H1 (cell line): ENCODE measurements around the gene FGL2. TPM values are rescaled to one million over a fixed set of nuclear protein-coding genes. Genes with fewer than 3 reads are reported as not detected.

Experiments
- CTCF ChIA-PET: fragments of 300-600 bp; sonication (Branson Sonifier 250); formaldehyde crosslinking; loops from one replicate; lab custom pipeline; 2021; ENCODE audit not compliant: partially characterized antibody; lab: Charles Lee
- POLR2A ChIA-PET: fragments of 300-600 bp; sonication (Branson Sonifier 250); formaldehyde crosslinking; loops from one replicate; lab custom pipeline; 2021; ENCODE audit warnings: inconsistent platforms; ENCODE audit not compliant: partially characterized antibody; lab: Charles Lee
- DNase-seq, 2 experiments: peaks; one replicate each; pipeline versions ENCODE4 v3.0.0 to v3.0.0-alpha.2; 2010 to 2022; ENCODE audit warnings: low spot score in 2 of 2, low read depth in 1 of 2, mixed read lengths in 1 of 2
- FAIRE-seq: peaks from 2 replicates; lab custom pipeline; 2011; peaks lifted over from hg19 to GRCh38; lab: Jason Lieb, UNC
- H2AFZ ChIP-seq: 2 replicates; pipeline ENCODE4 v1.8.1; 2012; ENCODE audit warnings: low read length, inconsistent platforms
- H2AK5ac ChIP-seq: 2 replicates; pipeline ENCODE4 v1.6.1; 2013; ENCODE audit warnings: low read depth, low read length
- H2BK120ac ChIP-seq: replicated peaks from 2 replicates; pipeline ENCODE3; 2013; ENCODE audit warnings: low read depth, low read length, inconsistent platforms
- H2BK12ac ChIP-seq: 2 replicates; pipeline ENCODE4 v1.6.1; 2013; ENCODE audit warnings: low read depth, low read length
- H2BK15ac ChIP-seq: 2 replicates; pipeline ENCODE4 v1.6.1; 2013; ENCODE audit warnings: low read length
- H2BK20ac ChIP-seq: 2 replicates; pipeline ENCODE4 v1.6.1; 2013; ENCODE audit warnings: low read length
- H2BK5ac ChIP-seq: 2 replicates; pipeline ENCODE4 v1.6.1; 2013; ENCODE audit warnings: low read depth, low read length
- H3K14ac ChIP-seq: 2 replicates; pipeline ENCODE4 v1.6.1; 2013; ENCODE audit warnings: inconsistent platforms; ENCODE audit not compliant: insufficient read length
- H3K18ac ChIP-seq: 2 replicates; pipeline ENCODE4 v1.6.1; 2013; ENCODE audit warnings: low read length; ENCODE audit errors: extremely low read depth
- H3K23ac ChIP-seq: 2 replicates; pipeline ENCODE4 v1.6.1; 2013; ENCODE audit warnings: inconsistent platforms; ENCODE audit not compliant: insufficient read length
- H3K23me2 ChIP-seq: 2 replicates; pipeline ENCODE4 v1.6.1; 2013; ENCODE audit warnings: low read depth, low read length
- H3K27ac ChIP-seq: 2 replicates; pipeline ENCODE4 v1.6.1; 2011; ENCODE audit warnings: low read depth, low read length, inconsistent platforms
- H3K27me3 ChIP-seq, 4 experiments: replicated peaks in 1 of 4; 1 replicate in 1 of 4; 2 replicates in 3 of 4; pipeline versions ENCODE4 v1.6.1 to v1.8.1; 2011 to 2013; ENCODE audit warnings: low read length in 3 of 4, mild to moderate bottlenecking in 3 of 4, inconsistent platforms in 2 of 4, mixed read lengths in 2 of 4, moderate library complexity in 1 of 4; ENCODE audit not compliant: control insufficient read depth in 3 of 4, insufficient read depth in 3 of 4; ENCODE audit errors: extremely low read depth in 1 of 4
- H3K36me3 ChIP-seq, 4 experiments: 2 replicates each; pipeline versions ENCODE4 v1.6.1 to v1.8.1; 2011 to 2013; ENCODE audit warnings: mild to moderate bottlenecking in 4 of 4, low read length in 3 of 4, moderate library complexity in 2 of 4, control low read depth in 1 of 4, inconsistent platforms in 1 of 4; ENCODE audit not compliant: insufficient read depth in 4 of 4, control insufficient read depth in 2 of 4
- H3K4ac ChIP-seq: replicated peaks from 2 replicates; pipeline ENCODE3; 2013; ENCODE audit warnings: low read length, low read depth, mixed read lengths, inconsistent platforms; ENCODE audit not compliant: insufficient read length
- H3K4me1 ChIP-seq, 4 experiments: replicated peaks in 1 of 4; 1 replicate in 1 of 4; 2 replicates in 3 of 4; pipeline versions ENCODE4 v1.6.1 to v1.8.1; 2011 to 2013; ENCODE audit warnings: low read length in 3 of 4, inconsistent platforms in 2 of 4, mixed read lengths in 1 of 4; ENCODE audit not compliant: insufficient read depth in 4 of 4, control insufficient read depth in 3 of 4
- H3K4me2 ChIP-seq, 2 experiments: 2 replicates each; pipeline versions ENCODE4 v1.6.1 to v1.8.1; 2011 to 2013; ENCODE audit warnings: low read depth in 2 of 2, low read length in 2 of 2, control low read depth in 1 of 2, inconsistent platforms in 1 of 2, mild to moderate bottlenecking in 1 of 2; ENCODE audit not compliant: insufficient read depth in 1 of 2
- H3K4me3 ChIP-seq, 4 experiments: fragments of 200-600, 300-600 bp in 1 of 4; sonication (generic), shearing (Covaris generic), sonication (Bioruptor Twin) in 1 of 4; 2 replicates each; pipeline versions ENCODE4 v1.5.1 to v1.8.1; 2011 to 2016; ENCODE audit warnings: low read length in 4 of 4, low read depth in 3 of 4, control low read depth in 2 of 4, inconsistent platforms in 2 of 4, mild to moderate bottlenecking in 2 of 4, mixed read lengths in 1 of 4, moderate library complexity in 1 of 4; ENCODE audit not compliant: insufficient read depth in 2 of 4; ENCODE audit errors: extremely low read depth in 1 of 4
- H3K56ac ChIP-seq: replicated peaks from 2 replicates; pipeline ENCODE3; 2013; ENCODE audit warnings: low read depth, mild to moderate bottlenecking, mixed read lengths, low read length, inconsistent platforms; ENCODE audit not compliant: insufficient read length
- H3K79me1 ChIP-seq: 2 replicates; pipeline ENCODE4 v1.6.1; 2013; ENCODE audit warnings: low read depth, low read length, control low read depth
- H3K79me2 ChIP-seq, 2 experiments: 2 replicates each; pipeline versions ENCODE4 v1.6.1 to v1.8.1; 2012 to 2013; ENCODE audit warnings: low read length in 2 of 2, mild to moderate bottlenecking in 2 of 2, inconsistent platforms in 1 of 2; ENCODE audit not compliant: insufficient read depth in 2 of 2, control insufficient read depth in 1 of 2
- H3K9ac ChIP-seq, 4 experiments: replicated peaks in 1 of 4; 1 replicate in 1 of 4; 2 replicates in 3 of 4; pipeline versions ENCODE4 v1.6.1 to v1.8.1; 2011 to 2013; ENCODE audit warnings: low read depth in 3 of 4, low read length in 3 of 4, control low read depth in 2 of 4, mild to moderate bottlenecking in 2 of 4, moderate library complexity in 2 of 4, inconsistent platforms in 1 of 4; ENCODE audit errors: extremely low read depth in 1 of 4
- H3K9me3 ChIP-seq, 2 experiments: 2 replicates each; pipeline versions ENCODE4 v1.6.1 to v1.8.1; 2012 to 2013; ENCODE audit warnings: mild to moderate bottlenecking in 2 of 2, moderate library complexity in 2 of 2, control low read depth in 1 of 2, inconsistent platforms in 1 of 2, low read depth in 1 of 2, low read length in 1 of 2, mixed read lengths in 1 of 2; ENCODE audit not compliant: insufficient read depth in 2 of 2
- H4K20me1 ChIP-seq, 2 experiments: replicated peaks in 1 of 2; 2 replicates each; pipeline versions ENCODE3 to v1.8.1; 2011 to 2013; ENCODE audit warnings: inconsistent platforms in 2 of 2, low read length in 2 of 2, mild to moderate bottlenecking in 1 of 2; ENCODE audit not compliant: insufficient read depth in 2 of 2, control insufficient read depth in 1 of 2
- H4K5ac ChIP-seq: 2 replicates; pipeline ENCODE4 v1.6.1; 2013; ENCODE audit warnings: low read length, low read depth, mixed read lengths, inconsistent platforms; ENCODE audit not compliant: insufficient read length
- H4K8ac ChIP-seq: 2 replicates; pipeline ENCODE4 v1.8.0; 2013; ENCODE audit warnings: mild to moderate bottlenecking, moderate library complexity, low read length, inconsistent platforms; ENCODE audit not compliant: insufficient read depth; ENCODE audit errors: extremely low read depth
- H4K91ac ChIP-seq: replicated peaks from 2 replicates; pipeline ENCODE3; 2013; ENCODE audit warnings: low read length, mixed read lengths, inconsistent platforms; ENCODE audit not compliant: insufficient read length
- CBX5 ChIP-seq: fragments of 300-800, 300-1000 bp; sonication (generic); IDR thresholded peaks from 2 replicates; pipeline ENCODE4 v1.7.1; 2016; ENCODE audit warnings: antibody characterized with exemption, low read length, low read depth
- EZH2 ChIP-seq: fragments of 200-600 bp; sonication (generic); IDR thresholded peaks from 2 replicates; pipeline ENCODE4 v1.7.1; 2012; ENCODE audit warnings: low read depth, mild to moderate bottlenecking, moderate library complexity, low read length, inconsistent platforms; ENCODE audit not compliant: severe bottlenecking
- HDAC2 ChIP-seq, 2 experiments: fragments of 300-600 bp in 1 of 2; sonication (generic) in 1 of 2; IDR thresholded peaks; 2 replicates each; pipeline ENCODE4 v1.6.1; 2011 to 2012; ENCODE audit warnings: low read depth in 2 of 2, low read length in 2 of 2, mild to moderate bottlenecking in 2 of 2, moderate library complexity in 2 of 2, borderline replicate concordance in 1 of 2, inconsistent platforms in 1 of 2
- JUND ChIP-seq: IDR thresholded peaks from 2 replicates; pipeline ENCODE4 v1.6.1; 2011; ENCODE audit warnings: mild to moderate bottlenecking, improper control_type of control experiment, low read length
- PHF8 ChIP-seq: fragments of 200-600 bp; sonication (generic); conservative IDR thresholded peaks from 2 replicates; pipeline ENCODE4 v1.7.1; 2012; ENCODE audit warnings: low read depth, mild to moderate bottlenecking, inconsistent platforms, low read length, moderate library complexity
- POLR2A ChIP-seq, 2 experiments: IDR thresholded peaks; 1 replicate in 1 of 2; 2 replicates in 1 of 2; pipeline ENCODE4 v1.6.1; 2011; ENCODE audit warnings: low read depth in 2 of 2, low read length in 2 of 2, mild to moderate bottlenecking in 2 of 2; ENCODE audit errors: control extremely low read depth in 1 of 2
- SIRT6 ChIP-seq: IDR thresholded peaks from one replicate; pipeline ENCODE4 v1.7.1; 2012; ENCODE audit warnings: low read length, inconsistent platforms
- YY1 ChIP-seq: IDR thresholded peaks from 2 replicates; pipeline ENCODE4 v1.6.1; 2011; ENCODE audit warnings: low read depth, mild to moderate bottlenecking, low read length
- WGBS, 2 experiments: shearing (Covaris generic) in 1 of 2; methylation state at CpG; one replicate each; pipeline versions ENCODE4 v1.1.6 to v1.1.7; 2013 to 2015; ENCODE audit warnings: low lambda C conversion rate in 2 of 2, mixed read lengths in 2 of 2, inconsistent platforms in 1 of 2, low coverage in 1 of 2, missing lambda C conversion rate in 1 of 2; ENCODE audit not compliant: insufficient replicate concordance in 2 of 2, insufficient coverage in 1 of 2, insufficient read length in 1 of 2; ENCODE audit errors: extremely low coverage in 1 of 2, missing lambda C conversion rate in 1 of 2; 5-methylcytosine and 5-hydroxymethylcytosine counted together
- long read RNA-seq, 2 experiments: library from RNA in 1 of 2; library from capped mRNA in 1 of 2; stranded (forward); transcript quantifications; one replicate each; pipeline ENCODE4 v2.0.0, GENCODE V29; 2021; ENCODE audit warnings: inconsistent platforms in 1 of 2
- polyA minus RNA-seq, 3 experiments: library from RNA; depleted of rRNA, polyadenylated mRNA; stranded (reverse); fragments of >200 nt; gene quantifications; 1 replicate in 2 of 3; 2 replicates in 1 of 3; pipeline ENCODE4 v1.2.3, GENCODE V29; 2011
- polyA plus RNA-seq, 7 experiments: library from polyadenylated mRNA; depleted of rRNA in 3 of 7; stranded (reverse) in 5 of 7; unstranded in 2 of 7; fragments of >200 nt in 5 of 7; fragments of 200-250 nt in 2 of 7; gene quantifications; 1 replicate in 5 of 7; 2 replicates in 1 of 7; 4 replicates in 1 of 7; pipeline versions ENCODE4 v1.2.1 to v1.2.3, GENCODE V29; 2011 to 2013; ENCODE audit warnings: missing spikeins in 2 of 7, mixed read lengths in 2 of 7
- total RNA-seq: library from RNA; stranded (reverse); fragmentation: NEBNext Ultra II Directional; extraction: Animal tissue kit (Norgen Biotek cat#: 25700); gene quantifications from 2 replicates; pipeline ENCODE4 v1.2.1, GENCODE V29; 2021

FGL2 gene, protein sequence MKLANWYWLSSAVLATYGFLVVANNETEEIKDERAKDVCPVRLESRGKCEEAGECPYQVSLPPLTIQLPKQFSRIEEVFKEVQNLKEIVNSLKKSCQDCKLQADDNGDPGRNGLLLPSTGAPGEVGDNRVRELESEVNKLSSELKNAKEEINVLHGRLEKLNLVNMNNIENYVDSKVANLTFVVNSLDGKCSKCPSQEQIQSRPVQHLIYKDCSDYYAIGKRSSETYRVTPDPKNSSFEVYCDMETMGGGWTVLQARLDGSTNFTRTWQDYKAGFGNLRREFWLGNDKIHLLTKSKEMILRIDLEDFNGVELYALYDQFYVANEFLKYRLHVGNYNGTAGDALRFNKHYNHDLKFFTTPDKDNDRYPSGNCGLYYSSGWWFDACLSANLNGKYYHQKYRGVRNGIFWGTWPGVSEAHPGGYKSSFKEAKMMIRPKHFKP
- not detected in 2 replicates for total RNA-seq
- not detected in 2 replicates for polyA plus RNA-seq (2011; rRNA removed)
- not detected for polyA plus RNA-seq (2011; cell fraction: cytosol; rRNA removed)
- polyA plus RNA-seq (2011; cell fraction: nucleus; rRNA removed) = not detected
- polyA plus RNA-seq (2012, experiment 1 of 2) = not detected in 4 replicates
- not detected for polyA plus RNA-seq (2012, experiment 2 of 2)
- not detected for polyA plus RNA-seq (2013, experiment 1 of 2)
- polyA plus RNA-seq (2013, experiment 2 of 2) = 0.02 TPM
- not detected in 2 replicates for polyA minus RNA-seq (2011; rRNA and poly(A)+ RNA removed)
- polyA minus RNA-seq (2011; cell fraction: cytosol; rRNA and poly(A)+ RNA removed) = not detected
- polyA minus RNA-seq (2011; cell fraction: nucleus; rRNA and poly(A)+ RNA removed) = not detected
- long read RNA-seq, experiment 1 = 0 reads
- long read RNA-seq, experiment 2 = 0 reads

DNA sequence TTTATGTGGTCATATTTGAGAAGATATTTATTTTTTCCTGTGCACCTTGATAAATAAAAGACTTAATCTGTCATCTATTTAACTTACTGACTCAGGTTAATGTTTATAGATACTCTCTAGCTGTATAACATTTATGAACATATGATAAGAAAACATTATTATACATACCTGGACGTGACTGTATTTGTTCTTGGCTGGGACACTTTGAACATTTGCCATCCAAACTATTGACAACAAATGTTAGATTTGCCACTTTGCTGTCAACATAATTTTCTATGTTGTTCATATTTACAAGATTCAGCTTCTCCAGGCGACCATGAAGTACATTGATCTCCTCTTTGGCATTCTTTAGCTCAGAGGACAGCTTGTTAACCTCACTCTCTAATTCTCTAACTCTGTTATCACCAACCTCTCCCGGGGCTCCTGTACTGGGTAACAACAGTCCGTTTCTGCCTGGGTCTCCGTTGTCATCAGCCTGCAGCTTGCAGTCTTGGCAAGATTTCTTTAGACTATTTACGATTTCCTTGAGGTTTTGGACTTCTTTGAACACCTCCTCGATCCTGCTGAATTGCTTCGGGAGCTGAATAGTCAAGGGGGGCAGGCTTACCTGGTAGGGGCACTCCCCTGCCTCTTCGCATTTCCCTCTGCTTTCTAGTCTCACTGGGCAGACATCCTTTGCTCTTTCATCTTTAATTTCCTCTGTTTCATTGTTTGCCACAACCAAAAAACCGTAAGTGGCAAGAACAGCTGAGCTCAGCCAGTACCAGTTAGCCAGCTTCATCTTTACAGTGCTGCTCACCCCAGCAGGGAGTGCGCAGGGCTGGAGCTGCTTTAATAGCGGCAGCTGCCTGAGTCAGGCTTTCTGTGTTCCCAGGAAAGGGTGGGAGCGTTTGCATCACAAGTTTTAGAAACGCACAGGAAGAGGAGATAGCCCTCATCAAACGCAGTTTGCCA is at the start of gene FGL2:
FGL2 (minus strand) TSS at position 807 of the 954 bp plus-strand sequence; CDS start at position 781, 26 bp downstream.
- Histone ChIP-seq H4K5ac (no peak within 1 kb of the TSS), H3K4ac (no peak within 1 kb of the TSS), H3K18ac (no peak within 1 kb of the TSS), H3K23ac (no peak within 1 kb of the TSS), H4K91ac (no peak within 1 kb of the TSS), H3K27me3 (no peaks in the 10 kb centered on the region), H2BK120ac (no peak within 1 kb of the TSS), H4K20me1 (no peaks in the 10 kb centered on the region), H3K4me1 (peaks cover 0 to 5% (median 0%) of the 10 kb centered on the region in 4 experiments; a peak in 1 of 7 replicates), H3K4me2 (peak within 1 kb of the TSS; percentile 51 to 59), H2BK20ac (no peak within 1 kb of the TSS), H2BK12ac (no peak within 1 kb of the TSS), H2AFZ (peak within 1 kb of the TSS; percentile 47; the same call in 1 of the 2 replicates), H2BK15ac (no peak within 1 kb of the TSS), H3K27ac (no peak within 1 kb of the TSS), H3K23me2 (no peaks in the 10 kb centered on the region), H3K4me3 (peak within 1 kb of the TSS; percentile 11 to 39 (median 21); a peak in 6 of 8 replicates), H3K9ac (no peak within 1 kb of the TSS), H3K79me1 (no peaks in the 10 kb centered on the region), H2AK5ac (no peak within 1 kb of the TSS), H3K56ac (no peak within 1 kb of the TSS), H3K14ac (no peak within 1 kb of the TSS), H4K8ac (no peak within 1 kb of the TSS; the same call in 1 of the 2 replicates), H2BK5ac (no peak within 1 kb of the TSS), H3K9me3 (no peaks in the 10 kb centered on the region), H3K79me2 (no peaks in the 10 kb centered on the region), H3K36me3 (no peaks in the 10 kb centered on the region)
- CTCF ChIA-PET = interaction anchor here (0.9 kb wide), 1 partner anchor 48 kb away, joined by 5 read pairs; no protein-coding TSS in a partner anchor
- DNase-seq (peak in 1 of 2 experiments; percentile 47), FAIRE-seq (no peak)
- POLR2A ChIA-PET = no interaction called here
- 48% methylated on average over 15 of the region's 15 CpGs; no CpG with 5 or more reads in 1 of the 2 experiments for WGBS, 2 experiments
- no peak for TF ChIP-seq YY1
- TF ChIP-seq PHF8 = no peak
- TF ChIP-seq CBX5 = no peak
- no peak for TF ChIP-seq HDAC2 (IDR thresholded peaks at IDR 0.05; ENCODE audit: borderline replicate concordance in 1 of 2, low read depth in 2 of 2, low read length in 2 of 2)
- TF ChIP-seq EZH2 = no peak
- TF ChIP-seq SIRT6 = no peak
- no peak for TF ChIP-seq POLR2A (IDR thresholded peaks at IDR 0.05; ENCODE audit: control extremely low read depth in 1 of 2, low read depth in 2 of 2, low read length in 2 of 2)
- TF ChIP-seq JUND = no peak
